ENCODE results near the gene PNLIP.

The PNLIP gene

GRCh38 chr10:116545756-116546155 is at the start of gene PNLIP:
Gene PNLIP (plus strand): TSS chr10:116545931. CDS start chr10:116546093, 162 bp downstream.
- DNase-seq (ENCODE audit: low read depth, low spot score) = no peak
- no peak within 1 kb of the TSS for H3K4me3 ChIP-seq (ENCODE audit: low read depth, low read length)
- POLR2A ChIA-PET = no interaction called here
- TF ChIP-seq CTCF (IDR thresholded peaks at IDR 0.05; ENCODE audit: insufficient read depth, low read length, missing control alignments) = no peak
- CTCF ChIA-PET = interaction anchor here (0.8 kb wide), 1 partner anchor 102 kb away, joined by 3 read pairs; no protein-coding TSS in a partner anchor

- CTCF ChIA-PET = no interaction called here
- POLR2A ChIA-PET = interaction anchor here (0.7 kb wide), 1 partner anchor 793 kb away, joined by 3 read pairs; no protein-coding TSS in a partner anchor
Observed at GRCh38 chr10:116504786-116505185, 40.9 kb upstream of the PNLIP start.

GRCh38 chr10:116510565-116510964 is 35.2 kb upstream of the PNLIP start:
- no peak overlapping the region for H3K4me3 ChIP-seq (ENCODE audit: low read depth, low read length)
- TF ChIP-seq CTCF (IDR thresholded peaks at IDR 0.05; ENCODE audit: insufficient read depth, low read length, missing control alignments) = no peak
- ChIA-PET CTCF (interaction anchor here (1.3 kb wide), 1 partner anchor 23 kb away, joined by 3 read pairs; no protein-coding TSS in a partner anchor), POLR2A (no interaction called here)
- no peak for DNase-seq (ENCODE audit: low read depth, low spot score)

More at GRCh38 chr10:116504786-116505185, 40.9 kb upstream of the PNLIP start:
- no peak for TF ChIP-seq CTCF (IDR thresholded peaks at IDR 0.05; ENCODE audit: insufficient read depth, low read length, missing control alignments)
- H3K4me3 ChIP-seq (ENCODE audit: low read depth, low read length) = no peak overlapping the region
- DNase-seq (ENCODE audit: low read depth, low spot score) = no peak

GRCh38 chr10:116511365-116511764 is 34.4 kb upstream of the PNLIP start:
- no peak for DNase-seq (ENCODE audit: low read depth, low spot score)
- TF ChIP-seq CTCF (IDR thresholded peaks at IDR 0.05; ENCODE audit: insufficient read depth, low read length, missing control alignments) = no peak
- CTCF ChIA-PET = no interaction called here
- POLR2A ChIA-PET = no interaction called here
- no peak overlapping the region for H3K4me3 ChIP-seq (ENCODE audit: low read depth, low read length)

GRCh38 chr10:116521424-116522290 is 24.1 kb upstream of the PNLIP start:
- DNase-seq (ENCODE audit: low read depth, low spot score) = no peak
- H3K4me3 ChIP-seq (ENCODE audit: low read depth, low read length) = no peak overlapping the region
- ChIA-PET POLR2A (no interaction called here), CTCF (interaction anchor here (0.9 to 2.7 kb wide), 3 partner anchors 9 to 31 kb away, joined by 3 to 10 read pairs (median 3); no protein-coding TSS in a partner anchor)
- peak; percentile 44 for TF ChIP-seq CTCF (IDR thresholded peaks at IDR 0.05; ENCODE audit: insufficient read depth, low read length, missing control alignments)

GRCh38 chr10:116522803-116523381 is 22.8 kb upstream of the PNLIP start:
- H3K4me3 ChIP-seq (ENCODE audit: low read depth, low read length) = no peak overlapping the region
- POLR2A ChIA-PET = no interaction called here
- no peak for TF ChIP-seq CTCF (IDR thresholded peaks at IDR 0.05; ENCODE audit: insufficient read depth, low read length, missing control alignments)
- CTCF ChIA-PET = interaction anchor here (1.5 to 2.7 kb wide), 2 partner anchors 8 to 9 kb away, joined by 3 to 10 read pairs; no protein-coding TSS in a partner anchor
- DNase-seq (ENCODE audit: low read depth, low spot score) = no peak

All from AG04449 (cell line).